HG02798 (cell line): ENCODE results near the gene KRTAP5-2.

Source experiments
- ATAC-seq: cut with Tn5 transposase; IDR thresholded peaks from one replicate; pipeline ENCODE4 v1.9.1; 2021; ENCODE audit warnings: mild to moderate bottlenecking; ENCODE audit not compliant: unreplicated experiment, poor library complexity

The KRTAP5-2 gene

GRCh38 chr11:1570001-1570453 is 28.1 kb downstream of the KRTAP5-2 start:
- no peak for ATAC-seq

GRCh38 chr11:1569251-1569780 is 28.8 kb downstream of the KRTAP5-2 start:
- no peak for ATAC-seq

- ATAC-seq = no peak
Observed at GRCh38 chr11:1568441-1568911, 29.6 kb downstream of the KRTAP5-2 start.

- no peak for ATAC-seq
Observed at GRCh38 chr11:1567721-1568100, 30.4 kb downstream of the KRTAP5-2 start.

- ATAC-seq = no peak
Observed at GRCh38 chr11:1567052-1567720, 30.9 kb downstream of the KRTAP5-2 start.

GRCh38 chr11:1566381-1567051 is 31.6 kb downstream of the KRTAP5-2 start:
- ATAC-seq = no peak

GRCh38 chr11:1565904-1566247 is 32.2 kb downstream of the KRTAP5-2 start:
- ATAC-seq = no peak

- ATAC-seq = no peak
Observed at GRCh38 chr11:1565173-1565903, 32.8 kb downstream of the KRTAP5-2 start.

GRCh38 chr11:1564535-1565172 is 33.4 kb downstream of the KRTAP5-2 start:
- ATAC-seq = no peak

GRCh38 chr11:1563697-1564534 is 34.2 kb downstream of the KRTAP5-2 start:
- no peak for ATAC-seq

GRCh38 chr11:1563149-1563638 is 34.9 kb downstream of the KRTAP5-2 start:
- no peak for ATAC-seq

- no peak for ATAC-seq
Observed at GRCh38 chr11:1562469-1563148, 35.5 kb downstream of the KRTAP5-2 start.

- no peak for ATAC-seq
Observed at GRCh38 chr11:1561955-1562354, 36.1 kb downstream of the KRTAP5-2 start.

GRCh38 chr11:1561266-1561665 is 36.8 kb downstream of the KRTAP5-2 start:
- no peak for ATAC-seq

- no peak for ATAC-seq
Observed at GRCh38 chr11:1560649-1561251, 37.3 kb downstream of the KRTAP5-2 start.

GRCh38 chr11:1560002-1560648 is 38.0 kb downstream of the KRTAP5-2 start:
- no peak for ATAC-seq

- ATAC-seq = no peak
Observed at GRCh38 chr11:1559111-1559951, 38.8 kb downstream of the KRTAP5-2 start.
